ENCODE data around the gene UBAC2.

Gene UBAC2

DNA sequence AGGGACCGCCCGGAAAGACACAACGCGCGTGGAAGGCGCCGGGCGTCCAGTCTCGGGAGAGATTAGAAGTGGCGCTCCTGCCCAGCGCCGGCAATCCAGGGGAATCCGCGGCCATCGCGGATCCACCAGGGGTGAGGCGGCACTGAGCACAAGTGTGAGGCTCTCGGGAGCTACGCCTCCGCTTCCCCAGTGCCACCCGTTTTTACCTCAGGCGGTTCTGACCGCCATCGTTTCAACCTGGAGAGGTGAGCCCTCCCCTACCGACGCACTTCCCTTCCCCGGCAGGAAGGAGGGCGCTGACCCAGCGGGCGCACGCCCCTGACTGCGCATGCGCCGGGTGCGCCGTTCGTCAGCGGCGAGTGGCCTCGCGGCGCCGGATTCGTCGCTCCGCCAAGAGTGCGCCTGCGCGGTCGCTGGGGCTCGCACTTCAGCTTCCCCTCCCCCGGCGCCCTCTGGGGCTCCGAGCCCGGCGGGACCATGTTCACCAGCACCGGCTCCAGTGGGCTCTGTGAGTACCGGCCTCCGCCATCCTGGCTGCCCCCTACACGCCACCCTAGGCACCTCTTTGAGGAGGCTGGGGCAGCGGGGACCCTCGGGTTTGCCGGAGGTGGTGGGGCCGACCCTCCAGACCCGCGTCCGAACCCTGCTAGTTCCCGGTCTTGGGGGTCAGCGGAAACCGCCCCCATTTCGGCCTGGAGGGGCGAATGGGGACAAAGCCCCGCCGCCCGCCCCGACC lies at the start of gene UBAC2:
TSS of gene UBAC2 (plus strand) at position 423 of the 736 bp plus-strand sequence. CDS start at position 478, 55 bp downstream.
- peak; percentile 96 for DNase-seq (ENCODE audit: low read depth)
- TF ChIP-seq CTCF (IDR thresholded peaks at IDR 0.05; ENCODE audit: low read length, missing control alignments): no peak
- peak within 1 kb of the TSS; percentile 96 for H3K4me3 ChIP-seq (replicated peaks; ENCODE audit: low read depth, low read length)

- H3K4me3 ChIP-seq (replicated peaks; ENCODE audit: low read depth, low read length): no peak overlapping the region
- peak; percentile 63 for DNase-seq (ENCODE audit: low read depth)
Measured at GRCh38 chr13:99151516-99151915, 49.1 kb upstream of the UBAC2 start.

DNA sequence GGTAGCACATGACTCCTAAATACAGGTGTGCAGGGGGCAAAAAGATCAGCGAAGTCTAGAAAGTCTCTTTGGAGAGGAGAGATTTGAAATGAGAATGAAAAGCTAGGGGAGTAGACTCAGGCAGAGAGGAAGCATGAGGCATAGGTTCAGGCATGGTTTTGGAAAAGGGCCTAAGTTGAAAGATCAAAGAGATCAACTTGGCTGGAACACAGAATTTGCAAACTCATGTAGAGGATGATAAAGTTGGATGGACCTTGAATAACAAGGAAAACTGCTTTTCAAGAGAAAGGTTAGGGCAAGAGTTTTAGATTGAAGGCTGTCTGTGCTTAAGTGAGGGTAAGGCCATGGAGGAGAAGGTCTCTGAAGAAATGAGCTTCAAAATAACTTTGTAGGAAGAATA lies 47.4 kb upstream of the UBAC2 start:
- TF ChIP-seq CTCF (IDR thresholded peaks at IDR 0.05; ENCODE audit: low read length, missing control alignments): no peak
- peak; percentile 39 for DNase-seq (ENCODE audit: low read depth)
- no peak overlapping the region for H3K4me3 ChIP-seq (replicated peaks; ENCODE audit: low read depth, low read length)

More at GRCh38 chr13:99151516-99151915, 49.1 kb upstream of the UBAC2 start:
- TF ChIP-seq CTCF (IDR thresholded peaks at IDR 0.05; ENCODE audit: low read length, missing control alignments): no peak

DNA sequence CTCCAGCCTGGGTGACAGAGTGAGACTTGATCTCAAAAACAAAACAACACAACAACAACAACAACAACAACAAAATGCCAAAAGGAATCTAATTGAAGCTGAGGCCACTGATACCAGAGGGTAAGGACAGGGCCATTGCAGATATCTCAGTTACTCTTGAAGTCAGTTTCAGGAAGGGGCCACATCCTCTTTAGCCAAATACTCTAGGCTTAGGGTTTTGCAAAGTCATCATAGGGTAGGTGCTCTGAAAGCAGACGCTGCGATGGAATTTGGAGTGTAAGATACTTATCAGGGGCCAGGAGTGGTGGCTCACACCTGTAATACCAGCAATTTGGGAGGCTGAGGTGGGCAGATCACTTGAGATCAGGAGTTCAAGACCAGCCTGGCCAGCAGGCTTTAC lies 46.6 kb upstream of the UBAC2 start:
- no peak overlapping the region for H3K4me3 ChIP-seq (replicated peaks; ENCODE audit: low read depth, low read length)
- DNase-seq (ENCODE audit: low read depth): no peak
- TF ChIP-seq CTCF (IDR thresholded peaks at IDR 0.05; ENCODE audit: low read length, missing control alignments): no peak

DNA sequence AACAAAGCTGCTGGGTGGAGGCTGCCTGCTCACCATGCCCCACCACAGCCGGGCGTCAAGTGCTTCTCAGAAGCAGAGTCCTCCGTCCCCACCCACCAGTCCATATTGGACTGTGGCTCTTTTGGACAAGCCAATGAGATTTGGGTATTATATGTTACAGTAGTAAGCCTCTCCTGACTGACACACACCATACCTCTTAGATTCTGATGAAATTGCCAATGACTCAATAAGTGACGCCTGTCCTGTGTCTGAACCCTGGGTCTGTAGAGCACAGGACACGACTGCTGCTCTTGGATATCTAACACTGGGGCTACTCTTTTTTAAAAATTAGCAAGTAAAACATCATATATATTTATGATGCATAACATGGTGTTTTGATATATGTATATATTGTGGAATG lies 44.8 kb upstream of the UBAC2 start:
- DNase-seq (ENCODE audit: low read depth): no peak
- TF ChIP-seq CTCF (IDR thresholded peaks at IDR 0.05; ENCODE audit: low read length, missing control alignments): no peak
- H3K4me3 ChIP-seq (replicated peaks; ENCODE audit: low read depth, low read length): no peak overlapping the region

DNA sequence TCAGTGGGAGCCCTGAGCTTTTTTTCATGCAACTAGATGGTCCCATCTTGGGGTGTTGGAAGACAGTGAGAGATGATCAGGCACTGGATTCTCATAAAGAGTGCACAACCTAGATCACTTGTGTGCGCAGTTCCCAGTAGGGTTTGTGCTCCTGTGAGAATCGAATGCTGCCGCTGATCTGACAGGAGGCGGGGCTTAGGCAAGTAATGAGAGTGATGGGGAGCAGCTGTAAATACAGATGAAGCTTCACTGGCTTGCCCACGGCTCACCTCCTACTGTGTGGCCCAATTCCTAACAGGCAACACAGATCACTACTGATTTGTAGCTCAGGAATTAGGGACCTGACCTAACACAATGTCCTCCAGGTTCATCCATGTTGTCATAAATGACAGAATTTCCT lies 43.6 kb upstream of the UBAC2 start:
- no peak overlapping the region for H3K4me3 ChIP-seq (replicated peaks; ENCODE audit: low read depth, low read length)
- DNase-seq (ENCODE audit: low read depth): no peak
- no peak for TF ChIP-seq CTCF (IDR thresholded peaks at IDR 0.05; ENCODE audit: low read length, missing control alignments)

DNA sequence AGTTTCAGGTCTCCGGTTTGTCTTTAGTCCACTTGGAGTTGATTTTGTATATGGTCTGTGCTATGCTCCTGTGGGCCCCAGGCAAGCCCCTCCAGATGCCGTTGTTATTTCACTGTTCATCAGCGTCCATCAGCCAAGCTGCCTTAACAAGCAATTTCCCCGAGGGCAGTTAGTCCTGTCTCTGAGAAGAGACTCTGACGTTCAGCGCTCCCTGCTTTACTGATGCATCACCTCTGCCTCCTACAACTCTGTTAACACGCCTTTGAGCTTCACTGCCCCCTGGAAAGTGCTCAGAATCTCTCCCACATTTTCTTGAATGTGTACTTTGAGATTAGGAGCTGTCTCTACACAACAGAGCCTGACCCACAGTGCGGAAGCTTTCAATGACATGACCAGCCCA lies 41.8 kb upstream of the UBAC2 start:
- no peak for TF ChIP-seq CTCF (IDR thresholded peaks at IDR 0.05; ENCODE audit: low read length, missing control alignments)
- DNase-seq (ENCODE audit: low read depth): no peak
- H3K4me3 ChIP-seq (replicated peaks; ENCODE audit: low read depth, low read length): no peak overlapping the region
